Activated CD8-positive, alpha-beta T cell treated with anti-CD3 and anti-CD28 coated beads for 36 hours (primary cell): ENCODE data around the gene UBAP1L. TPM values are rescaled to one million over a fixed set of nuclear protein-coding genes. Genes with fewer than 3 reads are reported as not detected.

ENCODE experiments used
- ATAC-seq: fragments of 200-7000 bp; cut with Tn5 transposase; one replicate; pipeline ENCODE4 v1.10.0; 2021; ENCODE audit warnings: mild to moderate bottlenecking, moderate library complexity
- CTCF ChIA-PET: fragments of 350-600 bp; sonication (Branson Sonifier 250); formaldehyde crosslinking; loops from one replicate; lab custom pipeline; 2021; ENCODE audit warnings: antibody characterized with exemption; lab: Charles Lee
- POLR2A ChIA-PET: fragments of 350-600 bp; sonication (Branson Sonifier 250); formaldehyde crosslinking; loops from one replicate; lab custom pipeline; 2021; ENCODE audit warnings: antibody characterized with exemption; lab: Charles Lee
- DNase-seq: peaks from one replicate; pipeline ENCODE4 v3.0.0-alpha.2; 2020
- H3K27ac Mint-ChIP-seq: one replicate; pipeline ENCODE4 v1.8.0; 2021; ENCODE audit warnings: mild to moderate bottlenecking, mixed read lengths
- H3K27me3 Mint-ChIP-seq: one replicate; pipeline ENCODE4 v1.8.0; 2021; ENCODE audit warnings: mixed read lengths
- H3K36me3 Mint-ChIP-seq: one replicate; pipeline ENCODE4 v1.8.0; 2021; ENCODE audit warnings: low read depth, mixed read lengths
- H3K4me1 Mint-ChIP-seq: one replicate; pipeline ENCODE4 v1.8.0; 2021; ENCODE audit warnings: low read depth, mixed read lengths
- H3K4me3 Mint-ChIP-seq: one replicate; pipeline ENCODE4 v1.8.0; 2021; ENCODE audit warnings: mild to moderate bottlenecking, moderate library complexity, mixed read lengths
- H3K9me3 Mint-ChIP-seq: one replicate; pipeline ENCODE4 v1.8.0; 2021; ENCODE audit warnings: mixed read lengths
- intact Hi-C: fragments of 100-400 bp; cut with micrococcal nuclease; formaldehyde crosslinking; loops from one replicate; pipeline ENCODE4 v1.10.0; 2022
- total RNA-seq, 2 experiments: library from RNA; stranded (reverse); gene quantifications; one replicate each; pipeline ENCODE4 v1.2.3, GENCODE V29; 2021
- TF ChIP-seq, protein P1 (sequence below): fragments of 200-600 bp; IDR thresholded peaks from one replicate; pipeline ENCODE4 v1.8.0; 2022; ENCODE audit warnings: antibody characterized with exemption, mild to moderate bottlenecking

The UBAP1L gene
- total RNA-seq, 2 experiments from 2014 or later, result 2.9 to 3.3 TPM

DNA sequence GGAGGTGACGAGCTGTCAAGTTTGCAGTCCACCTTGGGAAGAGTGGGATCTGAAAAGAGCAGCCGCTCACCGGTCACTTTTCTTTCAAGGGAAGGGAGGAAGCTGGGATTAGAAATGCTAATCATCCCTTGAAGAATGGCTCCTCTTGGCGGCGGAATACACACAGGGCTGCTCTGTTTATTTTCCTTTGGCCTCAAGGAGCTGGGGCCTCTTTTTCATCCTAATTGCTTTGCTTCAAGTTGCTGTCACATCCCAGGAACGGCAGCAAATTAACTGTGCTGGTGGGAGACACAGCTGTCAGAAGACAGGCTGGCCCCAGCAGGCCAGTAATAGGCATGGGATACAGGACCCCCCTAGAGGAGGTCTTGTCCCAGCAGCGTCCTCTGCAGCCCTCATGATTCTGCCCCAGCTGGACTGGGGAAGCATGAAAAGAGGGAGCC lies 31.7 kb downstream of the UBAP1L start:
- H3K27ac Mint-ChIP-seq, result no peak overlapping the region
- no peak overlapping the region for H3K4me3 Mint-ChIP-seq
- ATAC-seq, result no peak
- TF ChIP-seq, protein P1, sequence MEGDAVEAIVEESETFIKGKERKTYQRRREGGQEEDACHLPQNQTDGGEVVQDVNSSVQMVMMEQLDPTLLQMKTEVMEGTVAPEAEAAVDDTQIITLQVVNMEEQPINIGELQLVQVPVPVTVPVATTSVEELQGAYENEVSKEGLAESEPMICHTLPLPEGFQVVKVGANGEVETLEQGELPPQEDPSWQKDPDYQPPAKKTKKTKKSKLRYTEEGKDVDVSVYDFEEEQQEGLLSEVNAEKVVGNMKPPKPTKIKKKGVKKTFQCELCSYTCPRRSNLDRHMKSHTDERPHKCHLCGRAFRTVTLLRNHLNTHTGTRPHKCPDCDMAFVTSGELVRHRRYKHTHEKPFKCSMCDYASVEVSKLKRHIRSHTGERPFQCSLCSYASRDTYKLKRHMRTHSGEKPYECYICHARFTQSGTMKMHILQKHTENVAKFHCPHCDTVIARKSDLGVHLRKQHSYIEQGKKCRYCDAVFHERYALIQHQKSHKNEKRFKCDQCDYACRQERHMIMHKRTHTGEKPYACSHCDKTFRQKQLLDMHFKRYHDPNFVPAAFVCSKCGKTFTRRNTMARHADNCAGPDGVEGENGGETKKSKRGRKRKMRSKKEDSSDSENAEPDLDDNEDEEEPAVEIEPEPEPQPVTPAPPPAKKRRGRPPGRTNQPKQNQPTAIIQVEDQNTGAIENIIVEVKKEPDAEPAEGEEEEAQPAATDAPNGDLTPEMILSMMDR, result no peak
- peaks cover 29% of the 10 kb centered on the region for H3K27me3 Mint-ChIP-seq
- no peaks in the 10 kb centered on the region for H3K9me3 Mint-ChIP-seq
- ChIA-PET POLR2A (no interaction called here), CTCF (interaction anchor here (1.2 to 1.3 kb wide), 3 partner anchors 15 to 28 kb away, joined by 3 read pairs; partner anchors contain the start of gene RASL12)
- intact Hi-C loops, result no loop called here
- H3K4me1 Mint-ChIP-seq, result peaks cover 18% of the 10 kb centered on the region
- no peak for DNase-seq
- no peaks in the 10 kb centered on the region for H3K36me3 Mint-ChIP-seq

DNA sequence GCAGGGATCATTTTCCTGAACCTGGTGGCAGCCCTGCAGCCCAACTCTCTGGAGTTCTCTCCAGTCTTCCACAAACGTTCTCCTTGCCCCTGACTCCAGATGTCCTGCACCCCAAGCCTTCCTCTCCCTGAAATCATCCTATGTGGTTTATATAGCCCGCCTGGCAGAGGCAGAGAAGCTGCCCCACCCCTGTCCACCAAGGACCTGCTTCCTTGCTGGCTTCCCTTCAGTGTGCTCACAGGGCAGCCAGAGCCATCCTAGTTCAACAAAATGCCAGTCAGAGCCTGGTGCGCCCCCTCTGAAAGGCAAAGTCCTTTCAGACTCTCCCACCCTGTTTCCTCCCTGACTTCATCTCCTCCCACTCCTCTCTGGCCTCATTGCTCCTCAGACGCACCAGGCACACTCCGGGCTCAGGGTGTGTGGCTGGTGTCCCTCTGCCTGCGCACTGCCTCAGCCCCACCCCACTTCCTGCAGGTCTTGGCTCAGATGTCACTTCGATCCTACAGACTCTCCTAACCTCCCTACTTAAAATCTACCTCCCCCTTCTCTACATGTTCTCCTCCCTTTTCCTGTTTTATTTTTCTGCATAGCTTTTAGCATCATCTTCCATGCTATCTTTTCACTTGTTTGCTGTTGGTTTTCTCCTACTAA lies 32.6 kb downstream of the UBAP1L start:
- DNase-seq, result peak; percentile 58
- ChIA-PET CTCF (interaction anchor here (1.2 to 1.3 kb wide), 3 partner anchors 15 to 28 kb away, joined by 3 read pairs; partner anchors contain the start of gene RASL12), POLR2A (no interaction called here)
- TF ChIP-seq, protein P1, result no peak
- Mint-ChIP-seq H3K36me3 (no peaks in the 10 kb centered on the region), H3K27ac (peak overlapping the region; percentile 51), H3K4me3 (peak overlapping the region; percentile 13), H3K27me3 (peaks cover 37% of the 10 kb centered on the region), H3K4me1 (peaks cover 21% of the 10 kb centered on the region), H3K9me3 (no peaks in the 10 kb centered on the region)
- intact Hi-C loops, result no loop called here
- peak; percentile 72 for ATAC-seq

DNA sequence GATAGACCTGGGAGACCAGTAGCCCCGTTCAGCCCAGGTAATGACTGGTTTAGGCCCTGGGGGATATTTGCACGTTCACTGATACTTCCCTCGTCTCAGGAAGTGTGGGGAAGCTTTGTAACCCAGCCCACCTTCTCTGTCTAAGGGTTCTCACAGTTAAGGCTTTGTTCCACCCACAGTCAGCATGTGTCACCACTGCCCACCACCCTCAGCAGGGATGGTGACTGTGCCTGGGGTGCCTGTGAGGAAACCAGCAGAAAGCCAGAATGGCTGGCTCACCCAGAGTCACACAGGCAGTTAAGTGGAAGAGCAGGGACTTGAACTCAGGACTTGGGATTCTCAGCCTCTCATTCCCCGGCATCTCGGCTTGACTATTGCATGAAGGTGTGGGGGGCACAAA lies 33.2 kb downstream of the UBAP1L start:
- TF ChIP-seq, protein P1, result no peak
- Mint-ChIP-seq H3K4me1 (peaks cover 21% of the 10 kb centered on the region), H3K27ac (no peak overlapping the region), H3K9me3 (no peaks in the 10 kb centered on the region), H3K4me3 (no peak overlapping the region), H3K36me3 (no peaks in the 10 kb centered on the region), H3K27me3 (peaks cover 37% of the 10 kb centered on the region)
- ATAC-seq (peak; percentile 77), DNase-seq (peak; percentile 72)
- intact Hi-C loops, result no loop called here
- POLR2A ChIA-PET, result no interaction called here
- CTCF ChIA-PET, result interaction anchor here (1.2 to 1.7 kb wide), 4 partner anchors 12 to 62 kb away, joined by 3 to 6 read pairs (median 4); no protein-coding TSS in a partner anchor

DNA sequence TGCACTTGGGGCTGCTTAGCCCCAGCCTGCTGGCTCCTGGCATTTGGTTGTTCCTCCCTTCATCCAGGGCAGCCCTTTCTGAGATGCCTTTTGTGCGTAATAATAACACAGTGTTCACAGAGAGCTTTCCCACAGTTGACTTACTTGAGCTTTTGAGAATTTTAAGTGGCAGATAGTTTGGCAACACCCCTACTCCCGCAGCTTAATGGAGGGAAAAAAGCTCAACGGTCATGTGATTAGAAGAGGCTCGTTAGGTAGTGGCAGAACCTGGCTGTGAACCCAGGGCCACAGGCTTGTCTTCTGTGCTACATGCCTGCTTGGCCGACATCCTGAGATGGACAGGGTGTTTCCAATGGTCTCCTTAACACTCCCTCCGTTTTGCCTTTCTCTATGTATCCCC lies 33.7 kb downstream of the UBAP1L start:
- no peak overlapping the region for H3K4me3 Mint-ChIP-seq
- no peak for ATAC-seq
- intact Hi-C loops, result no loop called here
- peaks cover 21% of the 10 kb centered on the region for H3K4me1 Mint-ChIP-seq
- no peak overlapping the region for H3K27ac Mint-ChIP-seq
- H3K9me3 Mint-ChIP-seq, result no peaks in the 10 kb centered on the region
- no peaks in the 10 kb centered on the region for H3K36me3 Mint-ChIP-seq
- DNase-seq, result no peak
- ChIA-PET POLR2A (no interaction called here), CTCF (interaction anchor here (1.2 to 1.7 kb wide), 4 partner anchors 11 to 61 kb away, joined by 3 to 6 read pairs (median 4); no protein-coding TSS in a partner anchor)
- H3K27me3 Mint-ChIP-seq, result peaks cover 39% of the 10 kb centered on the region
- TF ChIP-seq, protein P1, result no peak

DNA sequence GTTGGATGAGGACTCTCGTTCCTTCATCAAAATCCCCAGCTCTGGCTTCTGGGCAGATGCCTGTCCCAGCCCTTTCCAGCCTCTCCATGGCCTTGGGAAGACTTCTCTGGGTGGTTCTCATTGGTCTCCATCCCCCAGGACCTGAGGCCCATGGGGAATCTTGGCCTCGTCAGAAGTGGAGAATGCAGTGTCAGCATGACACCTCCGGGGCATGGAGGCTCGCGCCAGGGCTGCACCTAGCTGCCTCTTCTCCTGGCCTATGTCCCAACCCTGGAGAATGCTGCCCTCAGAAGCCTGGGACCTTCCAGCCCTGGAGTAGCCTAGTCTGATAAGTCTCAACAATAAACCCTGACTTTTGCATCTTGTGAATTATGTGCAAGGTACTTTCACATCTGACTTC lies 35.4 kb downstream of the UBAP1L start:
- TF ChIP-seq, protein P1, result no peak
- Mint-ChIP-seq H3K27me3 (peaks cover 41% of the 10 kb centered on the region), H3K4me3 (no peak overlapping the region), H3K27ac (no peak overlapping the region), H3K4me1 (peaks cover 21% of the 10 kb centered on the region), H3K9me3 (no peaks in the 10 kb centered on the region), H3K36me3 (no peaks in the 10 kb centered on the region)
- DNase-seq (no peak), ATAC-seq (no peak)
- POLR2A ChIA-PET, result no interaction called here
- CTCF ChIA-PET, result interaction anchor here (3.1 to 5.4 kb wide), 2 partner anchors 23 to 46 kb away, joined by 32 to 37 read pairs; no protein-coding TSS in a partner anchor
- intact Hi-C loops, result loop anchor here (5.0 kb wide), 1 partner anchor 47 kb away; no protein-coding TSS in a partner anchor
